ENCODE data around the gene SPAG16. TPM values are rescaled to one million over a fixed set of nuclear protein-coding genes. Genes with fewer than 3 reads are reported as not detected.

Gene SPAG16
- total RNA-seq, 2 experiments from 2014 or later = 8.4 to 8.5 TPM

DNA sequence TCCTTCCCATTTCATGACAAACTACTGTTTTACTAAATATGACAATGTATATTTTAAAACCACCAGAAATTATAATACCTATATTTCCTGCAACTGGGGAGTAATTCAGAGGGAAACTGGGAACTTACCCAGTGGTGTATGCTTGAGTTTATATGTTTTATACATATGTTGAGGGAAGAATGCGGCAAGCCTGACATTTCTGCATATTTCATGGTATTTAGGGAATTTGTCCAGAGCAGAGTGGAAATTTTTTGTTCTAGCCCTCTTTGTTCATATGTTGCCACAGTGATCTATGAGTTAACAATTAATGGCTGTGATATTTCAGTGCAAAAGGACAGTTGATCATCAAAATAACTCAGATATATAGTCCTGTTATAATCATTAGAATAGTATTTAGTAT lies 895.8 kb downstream of the SPAG16 start:
- no peak for DNase-seq
- POLR2A ChIA-PET = no interaction called here
- H3K4me3 Mint-ChIP-seq = no peak overlapping the region
- no peaks in the 10 kb centered on the region for H3K27me3 Mint-ChIP-seq
- H3K4me1 Mint-ChIP-seq = no peaks in the 10 kb centered on the region
- H3K36me3 Mint-ChIP-seq (ENCODE audit: low read depth) = no peaks in the 10 kb centered on the region
- H3K27ac Mint-ChIP-seq = no peak overlapping the region
- no peaks in the 10 kb centered on the region for H3K9me3 Mint-ChIP-seq
- CTCF ChIA-PET = no interaction called here

DNA sequence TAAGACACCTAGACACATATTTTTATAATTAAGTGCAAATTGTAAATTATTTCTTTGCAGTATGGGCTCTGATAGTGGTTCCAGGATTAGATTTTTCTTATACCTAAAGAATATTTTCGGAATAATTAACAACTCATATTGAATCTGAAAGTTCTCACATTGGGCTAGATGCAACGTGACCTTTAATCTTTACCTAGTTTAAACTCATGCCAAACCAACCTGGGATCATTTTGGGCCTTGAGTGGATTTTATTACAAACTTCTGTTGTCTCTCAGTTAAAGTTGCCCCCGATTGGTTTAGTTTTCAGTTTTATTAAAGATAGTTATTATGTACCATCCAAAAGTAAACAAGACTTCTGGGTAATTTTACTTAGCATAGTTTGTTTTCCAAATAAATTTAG lies 896.4 kb downstream of the SPAG16 start:
- Mint-ChIP-seq H3K4me1 (no peaks in the 10 kb centered on the region), H3K4me3 (no peak overlapping the region), H3K36me3 (ENCODE audit: low read depth) (no peaks in the 10 kb centered on the region), H3K27ac (no peak overlapping the region), H3K27me3 (no peaks in the 10 kb centered on the region), H3K9me3 (no peaks in the 10 kb centered on the region)
- no peak for DNase-seq
- ChIA-PET CTCF (no interaction called here), POLR2A (no interaction called here)

DNA sequence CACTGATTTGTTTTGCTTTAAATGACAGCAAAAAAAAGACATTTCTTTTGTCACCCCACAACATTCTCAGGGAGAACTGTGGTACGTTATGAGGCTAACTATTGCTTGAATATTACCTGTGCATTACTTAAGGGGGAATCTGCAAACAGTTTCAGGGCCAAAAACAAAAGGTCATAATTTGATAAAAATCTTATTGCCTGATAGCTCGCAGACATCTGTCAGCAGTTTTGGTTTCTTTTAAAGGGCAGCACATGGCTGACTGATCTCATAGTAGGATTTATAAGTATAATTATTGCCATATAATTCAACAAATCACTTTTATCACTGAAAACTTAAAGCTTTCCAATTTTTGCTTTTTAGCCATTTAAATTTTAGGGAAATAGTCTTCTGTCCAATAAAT lies 900.2 kb downstream of the SPAG16 start:
- ChIA-PET POLR2A (no interaction called here), CTCF (no interaction called here)
- no peak overlapping the region for H3K4me3 Mint-ChIP-seq

DNA sequence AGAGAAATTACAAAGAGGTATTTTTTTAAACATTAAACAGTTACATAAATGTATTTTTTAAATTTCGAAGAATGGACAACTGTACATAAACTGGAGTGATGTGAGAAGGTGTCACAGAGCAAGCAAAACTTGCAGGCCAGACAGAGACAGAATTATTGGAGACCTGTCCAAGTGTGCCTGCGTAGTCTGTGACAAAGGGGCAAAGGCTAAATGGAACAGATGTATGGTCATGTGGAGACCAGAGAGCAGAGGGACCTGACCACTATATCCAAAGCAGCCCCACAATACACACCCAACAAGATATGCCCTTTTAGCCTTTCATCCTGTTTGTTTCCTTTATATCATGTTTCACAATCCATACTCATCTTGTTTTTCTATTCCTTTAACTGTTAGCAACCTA lies 901.3 kb downstream of the SPAG16 start:
- ChIA-PET CTCF (no interaction called here), POLR2A (no interaction called here)
- no peaks in the 10 kb centered on the region for H3K36me3 Mint-ChIP-seq (ENCODE audit: low read depth)
- no peaks in the 10 kb centered on the region for H3K4me1 Mint-ChIP-seq
- no peaks in the 10 kb centered on the region for H3K27me3 Mint-ChIP-seq
- no peak overlapping the region for H3K27ac Mint-ChIP-seq
- no peak overlapping the region for H3K4me3 Mint-ChIP-seq
- H3K9me3 Mint-ChIP-seq = no peaks in the 10 kb centered on the region
- no peak for DNase-seq

More for the DNA sequence above, 900.2 kb downstream of the SPAG16 start:
- DNase-seq = no peak
- Mint-ChIP-seq H3K27ac (no peak overlapping the region), H3K36me3 (ENCODE audit: low read depth) (no peaks in the 10 kb centered on the region), H3K9me3 (no peaks in the 10 kb centered on the region), H3K27me3 (no peaks in the 10 kb centered on the region), H3K4me1 (no peaks in the 10 kb centered on the region)

DNA sequence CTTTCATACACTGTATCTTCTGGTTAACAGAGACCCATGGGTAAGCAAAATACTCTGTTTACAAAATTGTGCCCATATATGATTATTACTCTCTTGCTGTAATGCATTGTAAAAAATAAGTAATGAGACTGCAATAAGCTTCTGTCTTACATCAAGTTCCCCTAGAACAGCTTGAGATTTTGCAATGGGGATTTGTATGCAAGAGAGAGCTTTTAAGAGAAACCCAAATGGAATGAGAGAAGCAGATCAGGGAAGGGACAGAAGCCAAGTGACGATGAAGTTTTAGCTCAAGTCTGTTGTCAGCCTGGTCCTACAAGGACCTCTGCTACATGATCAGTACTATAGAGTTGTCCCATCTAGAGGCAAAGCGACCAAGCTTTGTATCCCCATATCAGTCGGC lies 908.4 kb downstream of the SPAG16 start:
- CTCF ChIA-PET = no interaction called here
- no peaks in the 10 kb centered on the region for H3K9me3 Mint-ChIP-seq
- no peaks in the 10 kb centered on the region for H3K4me1 Mint-ChIP-seq
- no peak overlapping the region for H3K27ac Mint-ChIP-seq
- H3K36me3 Mint-ChIP-seq (ENCODE audit: low read depth) = no peaks in the 10 kb centered on the region
- H3K27me3 Mint-ChIP-seq = no peaks in the 10 kb centered on the region
- no peak for DNase-seq
- POLR2A ChIA-PET = no interaction called here
- H3K4me3 Mint-ChIP-seq = no peak overlapping the region

DNA sequence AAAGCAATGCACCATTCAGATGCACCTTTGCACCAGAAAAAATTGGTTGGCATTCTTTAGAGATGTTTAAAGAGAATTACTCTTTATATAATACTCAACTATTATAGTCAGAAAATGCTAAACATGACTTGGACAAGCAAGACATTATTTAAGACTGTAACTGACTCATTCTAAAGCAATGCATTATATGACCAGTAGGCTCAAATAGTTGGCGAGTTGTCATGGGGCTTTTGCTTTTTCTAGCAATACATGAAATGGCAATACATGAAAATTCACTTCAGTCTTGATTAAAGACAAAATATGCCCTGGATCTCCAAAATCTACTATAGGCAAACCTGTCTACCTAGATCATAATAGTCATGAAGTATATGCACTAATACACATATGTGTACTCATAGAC lies 909.7 kb downstream of the SPAG16 start:
- ChIA-PET POLR2A (no interaction called here), CTCF (no interaction called here)
- H3K36me3 Mint-ChIP-seq (ENCODE audit: low read depth) = no peaks in the 10 kb centered on the region
- H3K27ac Mint-ChIP-seq = no peak overlapping the region
- H3K9me3 Mint-ChIP-seq = no peaks in the 10 kb centered on the region
- H3K27me3 Mint-ChIP-seq = no peaks in the 10 kb centered on the region
- H3K4me3 Mint-ChIP-seq = no peak overlapping the region
- DNase-seq = no peak
- no peaks in the 10 kb centered on the region for H3K4me1 Mint-ChIP-seq

DNA sequence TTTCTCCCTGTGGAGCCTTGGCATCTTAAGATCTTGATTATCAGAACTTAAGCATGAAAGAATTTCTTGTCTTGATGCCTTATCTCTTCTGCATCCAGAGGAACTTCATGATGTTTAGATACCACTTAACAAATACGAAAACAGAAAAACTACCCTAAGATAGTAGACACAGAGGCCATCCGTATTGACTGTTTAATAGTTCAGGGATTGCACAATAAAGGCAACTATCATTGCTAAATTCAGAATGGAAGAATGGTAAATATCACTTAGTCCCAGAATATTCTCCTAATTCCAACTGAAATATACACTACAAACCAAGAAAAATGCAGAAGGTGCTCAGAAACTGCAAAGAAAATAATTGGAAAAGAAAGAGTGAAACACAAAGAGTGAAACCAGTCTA lies 912.0 kb downstream of the SPAG16 start:
- CTCF ChIA-PET = no interaction called here
- Mint-ChIP-seq H3K27ac (no peak overlapping the region), H3K36me3 (ENCODE audit: low read depth) (no peaks in the 10 kb centered on the region), H3K9me3 (no peaks in the 10 kb centered on the region), H3K27me3 (no peaks in the 10 kb centered on the region), H3K4me1 (no peaks in the 10 kb centered on the region), H3K4me3 (no peak overlapping the region)
- POLR2A ChIA-PET = no interaction called here
- no peak for DNase-seq

DNA sequence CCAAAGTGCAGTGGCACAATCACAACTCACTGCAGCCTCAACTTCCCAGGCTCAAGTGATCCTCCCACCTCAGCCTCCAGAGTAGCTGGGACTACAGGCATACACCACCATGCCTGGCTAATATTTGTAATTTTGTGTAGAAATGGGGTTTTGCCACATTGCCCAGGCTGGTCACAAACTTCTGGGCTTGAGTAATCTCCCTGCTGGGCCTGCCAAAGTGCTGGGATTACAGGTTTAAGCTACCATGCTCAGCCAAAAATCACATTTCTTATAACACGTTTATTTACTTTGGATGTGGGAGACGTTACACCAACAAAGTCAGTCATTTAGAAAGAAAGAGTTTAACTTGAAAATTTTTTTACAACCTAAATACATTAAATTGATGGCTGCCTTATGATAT lies 917.6 kb downstream of the SPAG16 start:
- Mint-ChIP-seq H3K27ac (no peak overlapping the region), H3K4me3 (no peak overlapping the region), H3K9me3 (peaks cover 2% of the 10 kb centered on the region), H3K36me3 (ENCODE audit: low read depth) (no peaks in the 10 kb centered on the region), H3K27me3 (no peaks in the 10 kb centered on the region), H3K4me1 (no peaks in the 10 kb centered on the region)
- ChIA-PET POLR2A (no interaction called here), CTCF (no interaction called here)
- DNase-seq = no peak

DNA sequence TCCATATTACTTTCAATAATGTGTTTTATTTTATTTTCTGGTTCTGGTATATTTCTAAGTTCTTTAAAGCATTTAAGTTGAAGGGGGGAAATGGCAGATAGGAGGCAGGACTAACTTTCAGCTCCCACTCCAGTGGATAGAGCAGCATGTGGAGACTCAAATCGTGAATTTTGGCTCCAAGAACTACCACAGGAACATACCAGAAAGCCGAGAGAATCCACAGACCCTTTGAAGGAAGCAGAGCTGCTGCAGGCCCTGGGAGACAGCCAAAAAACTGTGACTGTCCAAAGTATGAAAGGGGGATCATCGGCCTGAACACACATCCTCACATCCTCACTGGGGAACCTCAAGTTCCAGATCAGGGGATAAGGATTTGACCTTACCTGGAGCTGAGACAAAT lies 919.0 kb downstream of the SPAG16 start:
- ChIA-PET POLR2A (no interaction called here), CTCF (no interaction called here)
- Mint-ChIP-seq H3K27ac (no peak overlapping the region), H3K36me3 (ENCODE audit: low read depth) (no peaks in the 10 kb centered on the region), H3K9me3 (peaks cover 2% of the 10 kb centered on the region), H3K4me1 (no peaks in the 10 kb centered on the region), H3K4me3 (no peak overlapping the region), H3K27me3 (no peaks in the 10 kb centered on the region)
- no peak for DNase-seq

DNA sequence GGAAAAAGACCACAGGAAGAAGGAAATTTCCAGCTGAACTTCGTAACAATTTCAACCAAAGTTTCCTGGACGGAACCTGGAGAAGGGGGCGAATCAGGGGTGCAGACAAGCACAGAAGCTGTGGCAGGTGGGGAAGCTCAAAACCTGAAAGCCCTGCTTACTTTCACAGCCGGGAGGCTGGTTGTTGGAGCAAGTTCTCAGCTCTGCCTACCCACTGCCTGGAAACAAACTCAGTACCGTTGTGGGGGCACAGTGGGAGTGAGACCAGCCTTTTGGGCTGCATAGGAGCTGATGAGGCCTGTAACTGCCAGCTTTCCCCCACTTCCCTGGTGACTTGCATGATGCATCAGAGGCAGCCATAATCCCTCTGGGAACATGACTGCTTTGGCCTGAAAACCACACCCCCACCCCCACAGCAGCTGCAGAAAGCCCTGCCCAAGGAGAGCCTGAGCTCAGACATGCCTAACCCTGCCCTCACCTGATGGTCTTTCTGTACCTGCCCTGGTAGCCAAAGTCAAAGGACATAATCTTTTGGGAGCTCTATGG lies 919.6 kb downstream of the SPAG16 start:
- ChIA-PET POLR2A (no interaction called here), CTCF (no interaction called here)
- no peaks in the 10 kb centered on the region for H3K36me3 Mint-ChIP-seq (ENCODE audit: low read depth)

DNA sequence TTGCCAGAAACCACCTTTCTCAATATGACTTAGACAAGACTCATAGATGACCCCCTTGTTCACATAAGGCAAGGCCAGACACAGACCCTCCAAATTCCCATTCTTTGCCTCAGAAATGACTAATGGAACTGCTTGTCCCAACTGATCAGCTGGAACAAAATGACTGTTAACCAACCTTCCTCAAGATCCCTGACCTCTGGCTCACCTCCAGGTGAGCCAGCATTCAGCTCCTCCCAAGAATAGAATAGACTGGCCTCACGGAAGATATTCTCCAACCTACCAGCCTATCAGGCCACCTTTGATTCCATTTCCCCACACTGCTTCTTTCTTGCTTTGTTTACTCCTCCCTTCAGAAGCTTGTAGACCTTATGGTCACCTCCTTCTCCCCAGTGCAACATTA lies 930.8 kb downstream of the SPAG16 start:
- ChIA-PET CTCF (no interaction called here), POLR2A (no interaction called here)
- H3K4me3 Mint-ChIP-seq = no peak overlapping the region
- H3K27me3 Mint-ChIP-seq = no peaks in the 10 kb centered on the region
- no peaks in the 10 kb centered on the region for H3K4me1 Mint-ChIP-seq
- H3K9me3 Mint-ChIP-seq = no peaks in the 10 kb centered on the region
- no peak for DNase-seq
- H3K36me3 Mint-ChIP-seq (ENCODE audit: low read depth) = no peaks in the 10 kb centered on the region
- no peak overlapping the region for H3K27ac Mint-ChIP-seq

More for the DNA sequence above, 919.6 kb downstream of the SPAG16 start:
- no peak overlapping the region for H3K27ac Mint-ChIP-seq
- no peaks in the 10 kb centered on the region for H3K27me3 Mint-ChIP-seq
- DNase-seq = no peak
- no peak overlapping the region for H3K4me3 Mint-ChIP-seq
- H3K9me3 Mint-ChIP-seq = peaks cover 2% of the 10 kb centered on the region
- no peaks in the 10 kb centered on the region for H3K4me1 Mint-ChIP-seq

DNA sequence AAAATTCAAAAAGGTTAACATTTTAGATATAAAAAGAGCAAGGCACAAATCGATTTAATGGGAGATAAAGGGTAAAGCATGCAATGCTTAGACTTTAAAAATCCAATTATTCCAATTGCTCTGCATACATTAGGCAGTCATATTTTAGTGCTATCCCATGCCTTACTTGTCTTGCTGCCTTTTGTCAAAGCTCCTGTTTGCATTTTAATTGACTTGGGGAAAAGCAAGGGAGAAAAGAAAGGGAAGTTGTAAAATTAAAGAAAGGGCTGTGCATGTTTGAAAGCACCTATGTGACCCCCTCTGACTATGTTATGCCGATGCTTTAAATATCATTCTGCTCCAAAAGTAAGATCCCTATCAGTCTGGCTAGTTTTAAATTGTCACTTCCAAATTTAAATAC lies 932.9 kb downstream of the SPAG16 start:
- DNase-seq = no peak
- H3K4me3 Mint-ChIP-seq = no peak overlapping the region
- H3K27ac Mint-ChIP-seq = no peak overlapping the region
- no peaks in the 10 kb centered on the region for H3K27me3 Mint-ChIP-seq
- ChIA-PET CTCF (no interaction called here), POLR2A (no interaction called here)
- no peaks in the 10 kb centered on the region for H3K9me3 Mint-ChIP-seq
- H3K36me3 Mint-ChIP-seq (ENCODE audit: low read depth) = no peaks in the 10 kb centered on the region
- no peaks in the 10 kb centered on the region for H3K4me1 Mint-ChIP-seq

DNA sequence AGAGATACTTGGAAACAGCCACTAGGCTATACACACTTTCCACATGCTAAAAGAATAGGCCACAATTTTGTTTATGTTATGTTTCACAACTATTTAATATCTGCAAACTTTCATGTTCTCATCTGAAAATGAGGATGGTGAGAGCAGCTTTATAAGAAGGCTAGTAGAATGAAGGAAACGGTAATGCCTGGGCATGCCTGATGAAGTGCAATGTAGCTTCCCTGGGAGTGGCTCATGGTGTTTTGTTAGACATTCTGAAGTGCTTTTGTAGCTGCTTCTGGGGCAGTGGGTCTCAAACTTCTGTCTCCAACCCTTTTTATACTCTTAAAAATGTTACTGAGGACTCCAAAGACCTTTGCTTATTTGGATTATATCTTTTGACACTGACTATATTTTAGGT lies 933.3 kb downstream of the SPAG16 start:
- ChIA-PET CTCF (no interaction called here), POLR2A (no interaction called here)
- no peak overlapping the region for H3K27ac Mint-ChIP-seq
- no peaks in the 10 kb centered on the region for H3K9me3 Mint-ChIP-seq
- no peak for DNase-seq
- H3K4me1 Mint-ChIP-seq = no peaks in the 10 kb centered on the region
- H3K4me3 Mint-ChIP-seq = no peak overlapping the region
- no peaks in the 10 kb centered on the region for H3K36me3 Mint-ChIP-seq (ENCODE audit: low read depth)
- no peaks in the 10 kb centered on the region for H3K27me3 Mint-ChIP-seq

DNA sequence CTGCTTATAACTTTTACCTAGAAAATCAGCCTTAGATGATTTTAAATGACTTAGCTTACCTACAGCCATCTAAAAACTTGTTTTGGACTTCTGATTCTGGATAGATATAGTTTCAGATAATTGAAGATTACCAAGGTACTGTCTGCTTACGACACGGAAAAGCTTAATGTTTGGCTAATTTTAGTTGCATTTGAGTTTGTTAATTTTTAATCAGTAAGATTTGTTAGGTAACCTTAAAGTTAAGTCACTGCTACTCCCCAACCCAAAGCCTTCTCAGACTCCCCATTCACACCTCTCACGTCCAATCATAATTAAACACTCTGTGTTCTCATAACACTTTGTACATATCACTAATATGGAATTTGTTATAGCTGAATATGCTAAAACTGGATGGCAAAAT lies 936.0 kb downstream of the SPAG16 start:
- Mint-ChIP-seq H3K4me3 (no peak overlapping the region), H3K27ac (no peak overlapping the region), H3K9me3 (no peaks in the 10 kb centered on the region), H3K27me3 (no peaks in the 10 kb centered on the region), H3K4me1 (no peaks in the 10 kb centered on the region), H3K36me3 (ENCODE audit: low read depth) (no peaks in the 10 kb centered on the region)
- POLR2A ChIA-PET = no interaction called here
- no peak for DNase-seq
- CTCF ChIA-PET = no interaction called here

DNA sequence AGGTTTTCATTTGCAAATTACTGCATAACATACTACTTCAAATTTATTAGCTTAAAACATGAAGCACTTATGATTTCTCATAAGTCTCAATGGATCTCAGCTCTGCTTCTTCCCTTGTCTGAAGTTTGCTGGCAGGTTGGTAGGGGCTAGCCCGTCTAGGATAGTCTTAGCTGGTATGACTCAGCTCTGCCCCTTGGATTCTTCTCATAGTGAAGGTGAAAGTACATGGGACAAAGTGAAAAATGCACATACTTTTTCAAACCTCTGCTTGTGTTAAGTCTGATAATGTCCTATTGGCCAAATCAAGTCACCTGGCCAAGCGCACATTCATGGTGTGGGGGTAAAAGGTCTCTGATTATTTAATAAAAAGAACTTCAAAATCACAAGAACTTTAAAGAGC lies 941.8 kb downstream of the SPAG16 start:
- Mint-ChIP-seq H3K27me3 (no peaks in the 10 kb centered on the region), H3K27ac (no peak overlapping the region), H3K4me3 (no peak overlapping the region), H3K36me3 (ENCODE audit: low read depth) (no peaks in the 10 kb centered on the region), H3K9me3 (no peaks in the 10 kb centered on the region), H3K4me1 (no peaks in the 10 kb centered on the region)
- POLR2A ChIA-PET = no interaction called here
- DNase-seq = no peak
- CTCF ChIA-PET = no interaction called here

All from activated CD4-positive, alpha-beta memory T cell treated with anti-CD3 and anti-CD28 coated beads, Interleukin-2, amount 10 ng/mL, durations not matched to agents 7 days and 5 days (primary cell).